RWPE1 (cell line): Measurements from ENCODE around the gene FAM186B.

Experiments used
- CTCF ChIA-PET: fragments of 350-600 bp; sonication (Branson Sonifier 250); formaldehyde crosslinking; extraction: SDS; loops from one replicate; lab custom pipeline; 2021; lab: Yijun Ruan, JAX
- POLR2A ChIA-PET: fragments of 400-600 bp; formaldehyde crosslinking; extraction: SDS; loops from one replicate; lab custom pipeline; 2020; ENCODE audit warnings: antibody characterized with exemption; ENCODE audit not compliant: low non-redundant PET; lab: Yijun Ruan, JAX
- DNase-seq: peaks from one replicate; pipeline ENCODE4 v3.0.0; 2012; ENCODE audit warnings: low spot score
- H3K27ac ChIP-seq: fragments of 450-650 bp; 2 replicates; pipeline ENCODE4 v1.5.1; 2017
- CTCF ChIP-seq: fragments of 450-650 bp; conservative IDR thresholded peaks from 2 replicates; pipeline ENCODE4 v1.5.1; 2017; ENCODE audit warnings: low read depth, mild to moderate bottlenecking

FAM186B gene

DNA sequence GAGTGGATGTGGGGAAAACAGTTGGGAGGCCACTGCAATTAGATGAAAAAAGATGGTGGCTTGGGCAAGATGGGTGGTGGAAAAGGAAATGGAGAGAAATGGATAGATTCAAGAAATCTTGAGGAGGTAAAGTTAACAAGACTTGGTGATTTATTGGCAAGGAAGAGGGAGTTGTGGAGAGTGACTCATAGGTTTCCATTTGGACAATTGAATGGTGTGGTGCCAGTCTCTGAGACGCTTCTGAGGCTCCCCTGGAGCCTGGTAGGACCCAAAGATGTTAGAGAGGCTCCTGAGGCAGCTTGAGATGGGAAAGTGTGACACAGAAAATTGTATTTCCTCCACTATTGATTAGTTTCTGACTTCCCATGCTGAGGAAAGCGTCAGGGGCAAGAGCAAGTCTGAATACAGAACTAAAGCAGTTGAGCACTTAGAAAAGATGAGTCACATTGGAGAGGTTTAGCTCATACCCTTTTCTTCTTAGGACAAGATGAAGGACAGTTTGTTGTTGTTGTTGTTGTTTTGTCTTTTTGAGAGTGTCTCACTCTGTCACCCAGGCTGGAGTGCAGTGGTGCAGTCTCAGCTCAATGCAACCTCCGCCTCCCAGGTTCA lies 22.4 kb upstream of the FAM186B start:
- H3K27ac ChIP-seq, result no peak overlapping the region; the same call in 1 of the 2 replicates
- DNase-seq, result peak; percentile 49
- TF ChIP-seq CTCF, result no peak
- CTCF ChIA-PET, result interaction anchor here (0.7 kb wide), 4 partner anchors 34 to 211 kb away, joined by 3 read pairs; no protein-coding TSS in a partner anchor
- POLR2A ChIA-PET, result no interaction called here

GRCh38 chr12:49626836-49627235 lies 21.4 kb upstream of the FAM186B start:
- no peak for DNase-seq
- ChIA-PET POLR2A (no interaction called here), CTCF (no interaction called here)
- no peak for TF ChIP-seq CTCF
- no peak overlapping the region for H3K27ac ChIP-seq

DNA sequence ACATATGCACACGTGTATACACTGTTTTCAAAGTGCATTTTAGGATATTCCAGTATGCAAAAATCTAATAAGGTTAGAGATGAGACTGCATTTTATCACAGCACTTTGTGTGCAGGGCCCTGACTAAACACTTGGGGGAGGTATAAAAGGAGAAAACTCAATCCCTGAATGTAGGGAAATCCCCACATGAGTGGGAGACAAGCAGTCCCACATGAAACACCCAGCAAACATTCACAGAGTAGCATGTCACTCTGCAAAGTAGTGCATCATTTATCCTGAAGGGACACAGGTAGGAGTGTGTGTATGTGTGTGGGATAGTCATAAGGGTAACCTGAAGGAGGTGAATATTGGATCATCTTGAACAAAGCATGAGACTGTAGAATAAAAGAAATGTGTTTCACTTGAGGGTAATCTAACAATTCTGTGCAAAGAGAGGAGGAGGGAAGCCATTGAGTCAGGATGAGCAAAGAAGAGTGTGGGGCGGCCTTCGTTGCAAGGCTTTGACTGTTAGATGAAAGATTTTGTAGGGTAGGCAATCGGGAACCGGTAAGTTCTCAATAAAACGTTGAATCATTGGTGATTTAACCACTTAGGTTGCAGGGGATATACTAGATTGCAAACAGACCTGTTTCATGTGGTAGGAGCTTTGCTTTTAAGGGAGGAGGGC lies 20.9 kb upstream of the FAM186B start:
- H3K27ac ChIP-seq, result no peak overlapping the region
- DNase-seq, result no peak
- no peak for TF ChIP-seq CTCF
- POLR2A ChIA-PET, result no interaction called here
- CTCF ChIA-PET, result no interaction called here

DNA sequence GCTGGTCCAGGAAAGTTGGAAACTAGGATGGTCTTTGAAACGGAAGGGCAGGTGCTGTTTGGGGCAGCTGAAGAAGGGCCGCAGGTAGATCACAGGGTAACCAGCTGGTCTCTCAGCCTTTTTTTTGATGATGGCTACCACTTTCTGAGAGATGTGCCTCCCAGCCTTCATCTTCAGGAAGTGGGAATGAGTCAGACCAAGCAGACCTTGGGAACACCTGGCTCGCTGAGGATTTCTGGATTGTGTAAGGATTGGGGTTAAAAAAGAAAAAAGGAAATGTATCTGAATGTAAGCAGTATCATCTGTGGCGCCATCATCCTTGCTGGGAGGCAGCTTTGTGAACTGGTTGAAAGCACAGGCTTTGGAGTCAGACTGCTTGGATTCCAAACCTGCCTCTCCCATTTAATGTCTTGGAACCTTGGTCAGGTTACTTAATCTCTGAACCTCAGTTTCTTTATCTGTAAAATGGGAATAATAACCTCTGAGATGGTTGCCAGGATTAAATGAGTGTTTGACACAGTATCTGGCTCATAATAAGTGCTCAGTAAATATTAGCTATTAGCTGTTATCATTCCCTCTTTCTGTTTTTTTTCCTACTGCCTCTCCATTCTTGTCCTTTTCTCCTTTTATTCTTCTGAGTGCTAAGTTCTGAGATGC lies 19.6 kb upstream of the FAM186B start:
- ChIA-PET POLR2A (interaction anchor here (0.6 kb wide), 1 partner anchor 139 kb away, joined by 3 read pairs; no protein-coding TSS in a partner anchor), CTCF (interaction anchor here (0.6 to 0.7 kb wide), 3 partner anchors 21 to 116 kb away, joined by 3 to 4 read pairs (median 4); partner anchors contain the start of gene TMBIM6)
- DNase-seq, result peak; percentile 85
- no peak for TF ChIP-seq CTCF
- H3K27ac ChIP-seq, result peak overlapping the region; percentile 89

GRCh38 chr12:49623142-49623904 lies 17.9 kb upstream of the FAM186B start, which contains the start of gene PRPF40B:
TSS of gene PRPF40B (plus strand) at chr12:49623561. CDS start at chr12:49623591, 30 bp downstream.
- ChIA-PET CTCF (interaction anchor here (0.5 to 1.9 kb wide), 7 partner anchors 13 to 461 kb away, joined by 3 to 6 read pairs (median 4); no protein-coding TSS in a partner anchor), POLR2A (interaction anchor here (0.6 to 0.7 kb wide), 3 partner anchors 63 to 360 kb away, joined by 3 to 6 read pairs (median 4); no protein-coding TSS in a partner anchor)
- peak; percentile 37 for TF ChIP-seq CTCF
- peak within 1 kb of the TSS; percentile 89 for H3K27ac ChIP-seq
- DNase-seq, result peak; percentile 95
